ENCODE data around the gene BAMBI.

Gene BAMBI, protein sequence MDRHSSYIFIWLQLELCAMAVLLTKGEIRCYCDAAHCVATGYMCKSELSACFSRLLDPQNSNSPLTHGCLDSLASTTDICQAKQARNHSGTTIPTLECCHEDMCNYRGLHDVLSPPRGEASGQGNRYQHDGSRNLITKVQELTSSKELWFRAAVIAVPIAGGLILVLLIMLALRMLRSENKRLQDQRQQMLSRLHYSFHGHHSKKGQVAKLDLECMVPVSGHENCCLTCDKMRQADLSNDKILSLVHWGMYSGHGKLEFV

DNA sequence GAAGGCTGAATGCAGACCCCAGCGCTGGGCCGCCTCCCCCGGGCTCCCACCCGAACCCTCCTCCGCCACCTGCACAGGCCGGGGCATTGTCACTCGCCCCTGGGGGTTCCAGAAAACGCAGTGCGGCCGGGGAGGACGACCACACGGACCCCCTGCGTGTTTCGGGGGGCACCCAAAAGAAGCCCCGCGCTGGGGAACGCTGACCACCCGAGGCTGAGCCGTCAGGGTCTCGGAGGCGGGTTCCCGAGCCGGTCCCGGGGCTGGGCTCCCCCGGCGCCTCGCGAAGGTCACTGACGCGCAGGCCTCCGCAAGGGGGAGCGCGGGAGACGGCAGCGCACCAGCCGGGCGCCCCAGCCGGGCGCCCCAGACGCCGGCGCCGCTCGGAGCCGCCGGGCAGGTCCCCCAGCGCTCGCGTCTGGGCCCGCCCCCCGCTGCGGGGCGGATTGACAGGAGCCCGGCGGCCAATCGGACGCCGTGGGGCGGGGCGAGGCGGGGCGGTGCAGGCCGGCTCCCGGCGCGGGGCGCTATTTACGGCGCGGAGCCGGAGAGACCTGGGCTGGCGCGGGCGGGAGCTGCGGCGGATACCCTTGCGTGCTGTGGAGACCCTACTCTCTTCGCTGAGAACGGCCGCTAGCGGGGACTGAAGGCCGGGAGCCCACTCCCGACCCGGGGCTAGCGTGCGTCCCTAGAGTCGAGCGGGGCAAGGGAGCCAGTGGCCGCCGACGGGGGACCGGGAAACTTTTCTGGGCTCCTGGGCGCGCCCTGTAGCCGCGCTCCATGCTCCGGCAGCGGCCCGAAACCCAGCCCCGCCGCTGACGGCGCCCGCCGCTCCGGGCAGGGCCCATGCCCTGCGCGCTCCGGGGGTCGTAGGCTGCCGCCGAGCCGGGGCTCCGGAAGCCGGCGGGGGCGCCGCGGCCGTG, at the start of gene BAMBI:
Gene BAMBI (plus strand): TSS at position 554 of the 920 bp plus-strand sequence. CDS start 377 bp downstream, outside the sequence.
- peak; percentile 94 for ATAC-seq
- TF ChIP-seq, protein P1, sequence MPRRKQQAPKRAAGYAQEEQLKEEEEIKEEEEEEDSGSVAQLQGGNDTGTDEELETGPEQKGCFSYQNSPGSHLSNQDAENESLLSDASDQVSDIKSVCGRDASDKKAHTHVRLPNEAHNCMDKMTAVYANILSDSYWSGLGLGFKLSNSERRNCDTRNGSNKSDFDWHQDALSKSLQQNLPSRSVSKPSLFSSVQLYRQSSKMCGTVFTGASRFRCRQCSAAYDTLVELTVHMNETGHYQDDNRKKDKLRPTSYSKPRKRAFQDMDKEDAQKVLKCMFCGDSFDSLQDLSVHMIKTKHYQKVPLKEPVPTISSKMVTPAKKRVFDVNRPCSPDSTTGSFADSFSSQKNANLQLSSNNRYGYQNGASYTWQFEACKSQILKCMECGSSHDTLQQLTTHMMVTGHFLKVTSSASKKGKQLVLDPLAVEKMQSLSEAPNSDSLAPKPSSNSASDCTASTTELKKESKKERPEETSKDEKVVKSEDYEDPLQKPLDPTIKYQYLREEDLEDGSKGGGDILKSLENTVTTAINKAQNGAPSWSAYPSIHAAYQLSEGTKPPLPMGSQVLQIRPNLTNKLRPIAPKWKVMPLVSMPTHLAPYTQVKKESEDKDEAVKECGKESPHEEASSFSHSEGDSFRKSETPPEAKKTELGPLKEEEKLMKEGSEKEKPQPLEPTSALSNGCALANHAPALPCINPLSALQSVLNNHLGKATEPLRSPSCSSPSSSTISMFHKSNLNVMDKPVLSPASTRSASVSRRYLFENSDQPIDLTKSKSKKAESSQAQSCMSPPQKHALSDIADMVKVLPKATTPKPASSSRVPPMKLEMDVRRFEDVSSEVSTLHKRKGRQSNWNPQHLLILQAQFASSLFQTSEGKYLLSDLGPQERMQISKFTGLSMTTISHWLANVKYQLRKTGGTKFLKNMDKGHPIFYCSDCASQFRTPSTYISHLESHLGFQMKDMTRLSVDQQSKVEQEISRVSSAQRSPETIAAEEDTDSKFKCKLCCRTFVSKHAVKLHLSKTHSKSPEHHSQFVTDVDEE (CRISPR knock-in tag; IDR thresholded peaks at IDR 0.05) = 0 out of 2 replicates have a peak, but pooled peaks have one; percentile 7
- TF ChIP-seq, protein P2, sequence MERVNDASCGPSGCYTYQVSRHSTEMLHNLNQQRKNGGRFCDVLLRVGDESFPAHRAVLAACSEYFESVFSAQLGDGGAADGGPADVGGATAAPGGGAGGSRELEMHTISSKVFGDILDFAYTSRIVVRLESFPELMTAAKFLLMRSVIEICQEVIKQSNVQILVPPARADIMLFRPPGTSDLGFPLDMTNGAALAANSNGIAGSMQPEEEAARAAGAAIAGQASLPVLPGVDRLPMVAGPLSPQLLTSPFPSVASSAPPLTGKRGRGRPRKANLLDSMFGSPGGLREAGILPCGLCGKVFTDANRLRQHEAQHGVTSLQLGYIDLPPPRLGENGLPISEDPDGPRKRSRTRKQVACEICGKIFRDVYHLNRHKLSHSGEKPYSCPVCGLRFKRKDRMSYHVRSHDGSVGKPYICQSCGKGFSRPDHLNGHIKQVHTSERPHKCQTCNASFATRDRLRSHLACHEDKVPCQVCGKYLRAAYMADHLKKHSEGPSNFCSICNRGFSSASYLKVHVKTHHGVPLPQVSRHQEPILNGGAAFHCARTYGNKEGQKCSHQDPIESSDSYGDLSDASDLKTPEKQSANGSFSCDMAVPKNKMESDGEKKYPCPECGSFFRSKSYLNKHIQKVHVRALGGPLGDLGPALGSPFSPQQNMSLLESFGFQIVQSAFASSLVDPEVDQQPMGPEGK (CRISPR knock-in tag; IDR thresholded peaks at IDR 0.05; ENCODE audit: borderline replicate concordance) = no peak

DNA sequence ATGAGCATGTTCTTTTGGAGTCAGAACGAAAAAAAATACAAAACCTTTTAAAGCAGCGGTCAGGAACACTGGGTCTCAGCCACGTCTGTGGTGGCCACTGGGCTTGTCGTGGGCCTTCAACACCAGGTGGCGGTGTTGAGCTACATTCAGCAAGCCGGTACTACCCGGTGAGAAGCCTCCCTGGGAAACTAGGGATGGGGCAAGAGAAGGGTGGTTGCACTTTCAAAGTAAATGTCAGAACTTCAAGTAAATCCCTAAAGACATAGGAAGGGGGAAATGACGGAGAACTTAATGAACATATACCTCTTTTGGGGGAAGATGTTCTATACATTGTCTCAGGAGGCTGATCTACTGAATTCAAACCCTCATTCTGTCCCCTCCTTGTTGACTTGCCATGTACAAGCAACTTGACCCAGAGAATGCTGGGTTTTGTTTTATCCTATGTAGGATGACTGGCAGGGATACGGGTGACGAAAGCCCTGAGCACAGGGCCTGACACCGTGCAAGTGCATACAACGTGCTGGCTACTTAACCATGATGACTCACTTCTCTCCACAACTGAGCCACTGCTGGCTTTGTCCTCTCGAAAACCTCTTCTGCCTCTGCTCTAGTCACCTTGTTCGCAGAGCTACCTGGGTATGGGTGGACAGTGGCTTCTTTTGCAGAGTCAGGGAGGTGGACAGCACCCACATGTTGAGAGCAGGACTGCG, 49.0 kb upstream of the BAMBI start:
- no peak for TF ChIP-seq CSDC2 (CRISPR knock-in tag; IDR thresholded peaks at IDR 0.05)
- ATAC-seq = peak; percentile 91

DNA sequence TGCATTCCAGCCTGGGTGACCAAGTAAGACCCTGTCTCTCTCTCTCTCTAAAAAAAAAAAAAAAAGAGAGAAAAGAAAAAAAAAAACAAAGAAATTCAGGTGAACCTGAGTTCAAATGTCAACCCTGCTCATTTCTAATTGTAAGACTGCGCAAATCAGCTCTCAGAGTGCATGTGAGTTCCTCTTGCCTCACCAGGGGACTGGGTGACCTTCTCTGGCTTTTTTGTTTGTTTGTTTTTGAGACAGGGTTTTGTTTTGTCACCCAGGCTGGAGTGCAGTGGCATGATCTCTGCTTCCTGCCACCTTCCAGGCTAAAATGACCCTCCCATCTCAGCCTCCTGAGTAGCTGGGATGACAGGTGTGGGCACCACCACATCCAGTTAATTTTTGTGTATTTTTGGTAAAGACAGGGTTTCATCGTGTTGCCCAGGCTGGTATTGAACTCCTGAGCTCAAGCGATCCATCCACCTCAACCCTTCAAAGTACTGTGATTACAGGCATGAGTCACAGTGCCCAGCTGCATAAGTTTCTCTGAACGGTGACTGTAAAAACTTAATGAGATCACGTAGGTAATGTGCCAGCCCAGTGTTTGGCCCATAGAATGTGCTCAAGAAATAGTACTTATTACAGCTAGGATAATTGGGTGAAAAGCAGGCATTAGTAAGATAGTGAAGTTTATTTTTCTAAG, 45.3 kb upstream of the BAMBI start:
- no peak for ATAC-seq
- TF ChIP-seq GLIS3 (CRISPR knock-in tag; IDR thresholded peaks at IDR 0.05) = no peak
- TF ChIP-seq TCF4 (CRISPR knock-in tag; IDR thresholded peaks at IDR 0.05; ENCODE audit: borderline replicate concordance) = no peak
- no peak for TF ChIP-seq PPARA (CRISPR knock-in tag; IDR thresholded peaks at IDR 0.05; ENCODE audit: borderline replicate concordance)
- no peak for TF ChIP-seq ZNF8 (CRISPR knock-in tag; IDR thresholded peaks at IDR 0.05)
- TF ChIP-seq CSDC2 (CRISPR knock-in tag; IDR thresholded peaks at IDR 0.05) = no peak
- no peak for TF ChIP-seq BACH2 (CRISPR knock-in tag; IDR thresholded peaks at IDR 0.05; ENCODE audit: borderline replicate concordance)
- TF ChIP-seq, protein P3, sequence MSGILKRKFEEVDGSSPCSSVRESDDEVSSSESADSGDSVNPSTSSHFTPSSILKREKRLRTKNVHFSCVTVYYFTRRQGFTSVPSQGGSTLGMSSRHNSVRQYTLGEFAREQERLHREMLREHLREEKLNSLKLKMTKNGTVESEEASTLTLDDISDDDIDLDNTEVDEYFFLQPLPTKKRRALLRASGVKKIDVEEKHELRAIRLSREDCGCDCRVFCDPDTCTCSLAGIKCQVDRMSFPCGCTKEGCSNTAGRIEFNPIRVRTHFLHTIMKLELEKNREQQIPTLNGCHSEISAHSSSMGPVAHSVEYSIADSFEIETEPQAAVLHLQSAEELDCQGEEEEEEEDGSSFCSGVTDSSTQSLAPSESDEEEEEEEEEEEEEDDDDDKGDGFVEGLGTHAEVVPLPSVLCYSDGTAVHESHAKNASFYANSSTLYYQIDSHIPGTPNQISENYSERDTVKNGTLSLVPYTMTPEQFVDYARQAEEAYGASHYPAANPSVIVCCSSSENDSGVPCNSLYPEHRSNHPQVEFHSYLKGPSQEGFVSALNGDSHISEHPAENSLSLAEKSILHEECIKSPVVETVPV (CRISPR knock-in tag; IDR thresholded peaks at IDR 0.05) = no peak
- TF ChIP-seq ZNF70 (CRISPR knock-in tag; IDR thresholded peaks at IDR 0.05) = no peak
- TF ChIP-seq ISL1 (CRISPR knock-in tag; IDR thresholded peaks at IDR 0.05) = no peak
- TF ChIP-seq ZFP30 (CRISPR knock-in tag; IDR thresholded peaks at IDR 0.05) = no peak
- no peak for TF ChIP-seq TOX (CRISPR knock-in tag; IDR thresholded peaks at IDR 0.05; ENCODE audit: borderline replicate concordance)
- TF ChIP-seq ZFP3 (CRISPR knock-in tag; IDR thresholded peaks at IDR 0.05) = no peak
- no peak for TF ChIP-seq RARB (CRISPR knock-in tag; IDR thresholded peaks at IDR 0.05)

DNA sequence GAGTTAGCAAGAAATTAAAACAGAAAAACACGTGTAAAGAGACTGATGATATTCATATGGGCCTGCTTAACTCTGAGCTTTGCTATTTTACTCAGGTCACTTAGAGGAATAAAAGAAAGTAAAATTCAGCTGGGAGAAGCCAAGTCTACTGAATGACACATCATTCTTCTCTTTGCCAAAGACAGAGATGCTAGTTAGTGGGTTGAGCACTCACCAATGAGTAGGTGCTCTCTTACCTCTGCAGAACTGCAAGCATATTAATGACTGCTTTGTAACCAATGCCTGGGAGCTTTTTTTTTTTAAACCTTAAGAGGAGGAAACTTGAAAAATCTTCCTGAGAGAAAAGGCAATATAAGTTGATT, 44.8 kb upstream of the BAMBI start:
- TF ChIP-seq, protein P3 (CRISPR knock-in tag; IDR thresholded peaks at IDR 0.05) = no peak
- ATAC-seq = no peak
